GM23338 (cell line): ENCODE data around the gene TNFRSF4. TPM values are rescaled to one million over a fixed set of nuclear protein-coding genes. Genes with fewer than 3 reads are reported as not detected.

Source experiments
- ATAC-seq: fragments of 200-7000 bp; cut with Tn5 transposase; 3 replicates; pipeline ENCODE4 v1.9.1; 2020
- DNase-seq: peaks from one replicate; pipeline ENCODE4 v3.0.0-alpha.2; 2015; ENCODE audit warnings: low spot score
- H2AFZ ChIP-seq: fragments of 200-600 bp; sonication (generic); 2 replicates; pipeline ENCODE4 v1.8.0; 2016; ENCODE audit warnings: antibody characterized with exemption, mild to moderate bottlenecking, moderate library complexity
- H3F3A ChIP-seq: fragments of 200-600 bp; sonication (generic); replicated peaks from 2 replicates; pipeline ENCODE4 v1.8.0; 2017; ENCODE audit warnings: antibody characterized with exemption, mixed run types, low read depth
- H3K27ac ChIP-seq: fragments of 200-600 bp; sonication (generic); 2 replicates; pipeline ENCODE4 v1.6.1; 2016; ENCODE audit warnings: low read depth
- H3K27me3 ChIP-seq: fragments of 200-600 bp; sonication (generic); 2 replicates; pipeline ENCODE4 v1.8.0; 2016; ENCODE audit warnings: mild to moderate bottlenecking, mixed run types, moderate library complexity; ENCODE audit not compliant: insufficient read depth
- H3K36me3 ChIP-seq: fragments of 200-600 bp; sonication (generic); 2 replicates; pipeline ENCODE4 v1.8.0; 2016; ENCODE audit warnings: mild to moderate bottlenecking; ENCODE audit not compliant: insufficient read depth
- H3K4me1 ChIP-seq: fragments of 200-600 bp; sonication (generic); 2 replicates; pipeline ENCODE4 v1.8.0; 2016; ENCODE audit warnings: mild to moderate bottlenecking, moderate library complexity; ENCODE audit not compliant: insufficient read depth
- H3K4me2 ChIP-seq: fragments of 200-600 bp; sonication (generic); 2 replicates; pipeline ENCODE4 v1.7.1; 2017; ENCODE audit warnings: mixed run types
- H3K4me3 ChIP-seq: fragments of 200-600 bp; sonication (generic); 2 replicates; pipeline ENCODE4 v1.6.1; 2016; ENCODE audit warnings: mixed run types
- H3K79me2 ChIP-seq: fragments of 200-600 bp; sonication (generic); replicated peaks from 2 replicates; pipeline ENCODE4 v1.8.0; 2017; ENCODE audit warnings: mild to moderate bottlenecking; ENCODE audit not compliant: insufficient read depth
- H3K9me2 ChIP-seq: fragments of 200-600 bp; sonication (generic); 2 replicates; pipeline ENCODE4 v1.8.0; 2017; ENCODE audit not compliant: insufficient read depth
- H4K20me1 ChIP-seq: fragments of 200-600 bp; sonication (generic); replicated peaks from 2 replicates; pipeline ENCODE4 v1.8.0; 2017; ENCODE audit warnings: mild to moderate bottlenecking; ENCODE audit not compliant: insufficient read depth
- H3K27ac Mint-ChIP-seq: 2 replicates; pipeline ENCODE4 v1.8.0; 2020; ENCODE audit warnings: inconsistent platforms, mild to moderate bottlenecking, moderate library complexity, mixed read lengths
- H3K27me3 Mint-ChIP-seq: 3 replicates; pipeline ENCODE4 v1.8.0; 2022; ENCODE audit warnings: low read depth, mild to moderate bottlenecking, moderate library complexity, mixed read lengths, inconsistent platforms; ENCODE audit not compliant: insufficient read depth, poor library complexity
- H3K36me3 Mint-ChIP-seq: 3 replicates; pipeline ENCODE4 v1.8.0; 2021; ENCODE audit warnings: low read depth, mild to moderate bottlenecking, inconsistent platforms, moderate library complexity, mixed read lengths
- H3K4me1 Mint-ChIP-seq: 3 replicates; pipeline ENCODE4 v1.8.0; 2020; ENCODE audit warnings: mild to moderate bottlenecking, inconsistent platforms, mixed read lengths
- H3K4me3 Mint-ChIP-seq: 3 replicates; pipeline ENCODE4 v1.8.0; 2021; ENCODE audit warnings: moderate library complexity, mild to moderate bottlenecking, inconsistent platforms, mixed read lengths
- H3K9me3 Mint-ChIP-seq: 3 replicates; pipeline ENCODE4 v1.8.0; 2020; ENCODE audit warnings: moderate library complexity, mild to moderate bottlenecking, inconsistent platforms, mixed read lengths
- CTCF ChIP-seq, 2 experiments: fragments of 200-600 bp in 1 of 2; sonication (generic) in 1 of 2; conservative IDR thresholded peaks; 2 replicates each; pipeline versions ENCODE4 v1.5.1 to v1.6.1; 2016 to 2017; ENCODE audit warnings: antibody characterized with exemption in 2 of 2, low read depth in 2 of 2, mild to moderate bottlenecking in 2 of 2, moderate library complexity in 1 of 2
- ETS1 ChIP-seq: IDR thresholded peaks from 2 replicates; pipeline ENCODE4 v1.6.1; 2016; ENCODE audit warnings: antibody characterized with exemption
- EZH2phosphoT487 ChIP-seq: fragments of 200-600 bp; sonication (generic); IDR thresholded peaks from one replicate; pipeline ENCODE4 v1.8.1; 2018; ENCODE audit warnings: antibody characterized with exemption; ENCODE audit not compliant: unreplicated experiment
- REST ChIP-seq: IDR thresholded peaks from one replicate; pipeline ENCODE4 v1.6.1; 2018; ENCODE audit warnings: antibody characterized with exemption; ENCODE audit not compliant: unreplicated experiment
- ZNF331 ChIP-seq: fragments of 250-450 bp; sonication (Bioruptor Pico); IDR thresholded peaks from 2 replicates; pipeline ENCODE4 v1.5.0; 2020; ENCODE audit warnings: low read depth, mild to moderate bottlenecking, moderate library complexity
- ZNF462 ChIP-seq: fragments of 250-450 bp; sonication (Bioruptor Pico); IDR thresholded peaks from 2 replicates; pipeline ENCODE4 v1.5.0; 2020; ENCODE audit warnings: mild to moderate bottlenecking, moderate library complexity
- polyA plus RNA-seq: library from polyadenylated mRNA; unstranded; fragments of >200 nt; fragmentation: Nextera tagmentation; extraction: Ambion mirVana; gene quantifications from 2 replicates; pipeline ENCODE4 v1.2.1, GENCODE V29; 2016
- total RNA-seq: library from RNA; depleted of rRNA; stranded (reverse); fragments of >200 nt; shearing (Covaris generic); gene quantifications from 2 replicates; pipeline ENCODE4 v1.2.3, GENCODE V29; 2014

Gene TNFRSF4
- total and polyA plus RNA-seq, 2 experiments from 2014 or later = not detected

GRCh38 chr1:1221887-1222574, 8.1 kb upstream of the TNFRSF4 start:
- Histone ChIP-seq H3K4me1 (no peaks in the 10 kb centered on the region), H3F3A (no peaks in the 10 kb centered on the region), H3K4me2 (no peak overlapping the region), H3K9me2 (no peaks in the 10 kb centered on the region), H3K79me2 (no peaks in the 10 kb centered on the region), H3K27ac (no peak overlapping the region), H3K36me3 (peaks cover 4% of the 10 kb centered on the region; the same call in 1 of the 2 replicates), H3K27me3 (no peaks in the 10 kb centered on the region), H2AFZ (no peak overlapping the region), H3K4me3 (no peak overlapping the region), H4K20me1 (peaks cover 5% of the 10 kb centered on the region; the same call in 1 of the 2 replicates)
- ATAC-seq (no peak), DNase-seq (no peak)
- no peaks in the 10 kb centered on the region; the same call in 2 of the 3 replicates for H3K9me3 Mint-ChIP-seq
- peaks cover 34% of the 10 kb centered on the region for H3K36me3 Mint-ChIP-seq
- no peak overlapping the region for H3K4me3 Mint-ChIP-seq
- no peak overlapping the region for H3K27ac Mint-ChIP-seq
- peaks cover 11% of the 10 kb centered on the region for H3K27me3 Mint-ChIP-seq
- H3K4me1 Mint-ChIP-seq = no peaks in the 10 kb centered on the region
- TF ChIP-seq ZNF462 (no peak), EZH2phosphoT487 (no peak)

GRCh38 chr1:1220197-1220596, 6.2 kb upstream of the TNFRSF4 start:
- H3K36me3 ChIP-seq = peaks cover 7% of the 10 kb centered on the region; the same call in 1 of the 2 replicates
- Mint-ChIP-seq H3K4me1 (no peaks in the 10 kb centered on the region), H3K36me3 (peaks cover 34% of the 10 kb centered on the region), H3K4me3 (no peak overlapping the region), H3K9me3 (no peaks in the 10 kb centered on the region), H3K27me3 (peaks cover 9% of the 10 kb centered on the region), H3K27ac (no peak overlapping the region)
- no peaks in the 10 kb centered on the region for H3K79me2 ChIP-seq
- no peak for ATAC-seq
- no peaks in the 10 kb centered on the region for H3K27me3 ChIP-seq
- H3K27ac ChIP-seq = no peak overlapping the region
- no peaks in the 10 kb centered on the region for H3K9me2 ChIP-seq
- DNase-seq = no peak
- no peak overlapping the region for H3K4me3 ChIP-seq
- H2AFZ ChIP-seq = no peak overlapping the region
- H3K4me2 ChIP-seq = no peak overlapping the region
- H3K4me1 ChIP-seq = no peaks in the 10 kb centered on the region
- H3F3A ChIP-seq = no peaks in the 10 kb centered on the region
- H4K20me1 ChIP-seq = peaks cover 5% of the 10 kb centered on the region; the same call in 1 of the 2 replicates
- TF ChIP-seq CTCF (conservative IDR thresholded peaks at IDR 0.05; ENCODE audit: low read depth in 2 of 2) (no peak), REST (no peak), ETS1 (no peak), ZNF331 (CRISPR knock-in tag) (no peak)
